H1 (cell line): Measurements from ENCODE around the gene PFKM. TPM values are rescaled to one million over a fixed set of nuclear protein-coding genes. Genes with fewer than 3 reads are reported as not detected.
A peak's percentile ranks its signal among the peaks of the same experiment; 100 is the strongest.

Experiments used
- BACH1 ChIP-seq: IDR thresholded peaks from 2 replicates; pipeline ENCODE4 v1.6.1; 2012; ENCODE audit warnings: low read length, improper control_type of control experiment
- CBX8 ChIP-seq: fragments of 300-800, 300-1000 bp; sonication (generic); IDR thresholded peaks from 2 replicates; pipeline ENCODE4 v1.7.1; 2016; ENCODE audit warnings: low read depth, low read length, borderline replicate concordance
- CHD2 ChIP-seq: IDR thresholded peaks from 2 replicates; pipeline ENCODE4 v1.6.1; 2012; ENCODE audit warnings: low read length, improper control_type of control experiment
- CREB1 ChIP-seq: IDR thresholded peaks from 2 replicates; pipeline ENCODE4 v1.6.1; 2012; ENCODE audit warnings: inconsistent platforms
- GABPA ChIP-seq: IDR thresholded peaks from 2 replicates; pipeline ENCODE4 v1.6.1; 2011; ENCODE audit warnings: mild to moderate bottlenecking, low read length, moderate library complexity, borderline replicate concordance; ENCODE audit not compliant: insufficient read depth
- HDAC2 ChIP-seq, 2 experiments: fragments of 300-600 bp in 1 of 2; sonication (generic) in 1 of 2; IDR thresholded peaks; 2 replicates each; pipeline ENCODE4 v1.6.1; 2011 to 2012; ENCODE audit warnings: low read depth in 2 of 2, low read length in 2 of 2, mild to moderate bottlenecking in 2 of 2, moderate library complexity in 2 of 2, borderline replicate concordance in 1 of 2, inconsistent platforms in 1 of 2
- KDM5A ChIP-seq: fragments of 200-600 bp; IDR thresholded peaks from 2 replicates; pipeline ENCODE4 v1.7.1; 2012; ENCODE audit warnings: mild to moderate bottlenecking, low read length, inconsistent platforms, mixed read lengths
- POU5F1 ChIP-seq: IDR thresholded peaks from 2 replicates; pipeline ENCODE4 v1.6.1; 2011; ENCODE audit warnings: low read depth, mild to moderate bottlenecking, low read length, moderate library complexity
- RAD21 ChIP-seq, 2 experiments: IDR thresholded peaks in 1 of 2; conservative IDR thresholded peaks in 1 of 2; 2 replicates each; pipeline ENCODE4 v1.6.1; 2011; ENCODE audit warnings: low read depth in 2 of 2, low read length in 2 of 2, improper control_type of control experiment in 1 of 2, inconsistent platforms in 1 of 2, mild to moderate bottlenecking in 1 of 2, moderate library complexity in 1 of 2
- SIRT6 ChIP-seq: IDR thresholded peaks from one replicate; pipeline ENCODE4 v1.7.1; 2012; ENCODE audit warnings: low read length, inconsistent platforms
- SP1 ChIP-seq: IDR thresholded peaks from 2 replicates; pipeline ENCODE4 v1.6.1; 2011; ENCODE audit warnings: low read depth, low read length
- SP2 ChIP-seq: IDR thresholded peaks from 2 replicates; pipeline ENCODE4 v1.6.1; 2012; ENCODE audit warnings: mild to moderate bottlenecking, low read length, inconsistent platforms
- SP4 ChIP-seq: IDR thresholded peaks from 2 replicates; pipeline ENCODE4 v1.6.1; 2012; ENCODE audit warnings: low read length, inconsistent platforms
- SRF ChIP-seq: IDR thresholded peaks from 2 replicates; pipeline ENCODE4 v1.6.1; 2011; ENCODE audit warnings: mild to moderate bottlenecking, low read depth, low read length, moderate library complexity
- SUZ12 ChIP-seq: fragments of 200-600 bp; sonication (generic); IDR thresholded peaks from 2 replicates; pipeline ENCODE4 v1.6.1; 2012; ENCODE audit warnings: mild to moderate bottlenecking, inconsistent platforms, low read length, moderate library complexity, mixed read lengths
- TAF7 ChIP-seq: optimal IDR thresholded peaks from 2 replicates; pipeline ENCODE3; 2011; ENCODE audit warnings: low read depth, mild to moderate bottlenecking, inconsistent platforms, low read length, moderate library complexity, borderline replicate concordance
- YY1 ChIP-seq: IDR thresholded peaks from 2 replicates; pipeline ENCODE4 v1.6.1; 2011; ENCODE audit warnings: low read depth, mild to moderate bottlenecking, low read length
- polyA plus RNA-seq, 7 experiments: library from polyadenylated mRNA; depleted of rRNA in 3 of 7; stranded (reverse) in 5 of 7; unstranded in 2 of 7; fragments of >200 nt in 5 of 7; fragments of 200-250 nt in 2 of 7; gene quantifications; 1 replicate in 5 of 7; 2 replicates in 1 of 7; 4 replicates in 1 of 7; pipeline versions ENCODE4 v1.2.1 to v1.2.3, GENCODE V29; 2011 to 2013; ENCODE audit warnings: missing spikeins in 2 of 7, mixed read lengths in 2 of 7
- total RNA-seq: library from RNA; stranded (reverse); fragmentation: NEBNext Ultra II Directional; extraction: Animal tissue kit (Norgen Biotek cat#: 25700); gene quantifications from 2 replicates; pipeline ENCODE4 v1.2.1, GENCODE V29; 2021
- TF ChIP-seq, protein P1 (sequence below): IDR thresholded peaks from 2 replicates; pipeline ENCODE4 v1.6.1; 2012; ENCODE audit warnings: low read length, inconsistent platforms
- TF ChIP-seq, protein P2 (sequence below): IDR thresholded peaks from 2 replicates; pipeline ENCODE4 v1.6.1; 2011; ENCODE audit warnings: low read depth, mild to moderate bottlenecking, low read length; ENCODE audit not compliant: insufficient read depth
- TF ChIP-seq, protein P3 (sequence below), 3 experiments: IDR thresholded peaks; 1 replicate in 2 of 3; 2 replicates in 1 of 3; pipeline versions ENCODE4 v1.5.1 to v1.6.1; 2011; ENCODE audit warnings: low read length in 3 of 3, mild to moderate bottlenecking in 3 of 3, inconsistent platforms in 2 of 3, low read depth in 1 of 3, moderate library complexity in 1 of 3; ENCODE audit not compliant: insufficient read depth in 1 of 3; ENCODE audit errors: control extremely low read depth in 1 of 3

The PFKM gene
- total and polyA plus RNA-seq, 2 of the 8 experiments (the other 6 are each of a cell fraction or from before 2014, with no cell fraction given), result 62.6 to 106 TPM

DNA sequence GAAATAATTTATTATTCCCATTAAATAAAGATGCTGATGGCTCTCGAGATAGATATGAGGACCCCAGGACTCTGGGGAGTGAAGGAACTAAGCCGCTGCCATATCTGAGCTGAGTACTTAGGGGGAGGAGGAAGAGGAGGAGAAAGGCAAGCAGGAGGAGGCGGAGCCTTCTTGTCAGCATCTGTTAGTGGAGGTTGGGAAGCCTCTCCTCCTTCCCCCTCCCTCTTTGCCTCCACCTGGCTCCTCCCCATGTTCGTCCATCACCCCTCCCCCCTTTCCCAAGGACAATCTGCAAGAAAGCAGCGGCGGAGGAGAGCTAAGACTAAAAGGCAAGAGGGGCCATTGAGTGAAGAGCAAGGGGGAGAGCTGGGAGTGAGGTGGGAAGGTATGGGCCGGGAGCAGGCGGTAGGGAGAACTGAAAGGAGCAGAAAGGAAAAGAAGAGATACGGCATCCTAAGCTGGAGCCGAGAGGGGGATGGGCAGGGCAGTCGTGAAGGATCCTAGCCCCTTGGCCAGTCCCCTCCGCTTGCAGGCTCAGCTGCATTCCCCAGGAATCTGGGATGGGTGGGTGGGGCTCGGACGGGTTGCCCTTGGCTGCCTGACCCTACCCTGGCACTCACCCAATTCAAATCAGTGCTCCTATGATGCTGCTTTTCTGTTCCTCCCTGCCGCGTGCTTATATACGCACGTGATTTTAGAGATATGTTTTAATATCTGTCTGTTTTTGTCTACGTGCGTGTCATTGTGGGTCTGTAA, at the start of gene PFKM (continued):
- TF ChIP-seq, protein P1, sequence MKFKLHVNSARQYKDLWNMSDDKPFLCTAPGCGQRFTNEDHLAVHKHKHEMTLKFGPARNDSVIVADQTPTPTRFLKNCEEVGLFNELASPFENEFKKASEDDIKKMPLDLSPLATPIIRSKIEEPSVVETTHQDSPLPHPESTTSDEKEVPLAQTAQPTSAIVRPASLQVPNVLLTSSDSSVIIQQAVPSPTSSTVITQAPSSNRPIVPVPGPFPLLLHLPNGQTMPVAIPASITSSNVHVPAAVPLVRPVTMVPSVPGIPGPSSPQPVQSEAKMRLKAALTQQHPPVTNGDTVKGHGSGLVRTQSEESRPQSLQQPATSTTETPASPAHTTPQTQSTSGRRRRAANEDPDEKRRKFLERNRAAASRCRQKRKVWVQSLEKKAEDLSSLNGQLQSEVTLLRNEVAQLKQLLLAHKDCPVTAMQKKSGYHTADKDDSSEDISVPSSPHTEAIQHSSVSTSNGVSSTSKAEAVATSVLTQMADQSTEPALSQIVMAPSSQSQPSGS, result no peak
- TF ChIP-seq SP2, result no peak
- TF ChIP-seq, protein P2, sequence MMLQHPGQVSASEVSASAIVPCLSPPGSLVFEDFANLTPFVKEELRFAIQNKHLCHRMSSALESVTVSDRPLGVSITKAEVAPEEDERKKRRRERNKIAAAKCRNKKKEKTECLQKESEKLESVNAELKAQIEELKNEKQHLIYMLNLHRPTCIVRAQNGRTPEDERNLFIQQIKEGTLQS, result no peak
- peak; percentile 60 for TF ChIP-seq SP1
- TF ChIP-seq, protein P3, sequence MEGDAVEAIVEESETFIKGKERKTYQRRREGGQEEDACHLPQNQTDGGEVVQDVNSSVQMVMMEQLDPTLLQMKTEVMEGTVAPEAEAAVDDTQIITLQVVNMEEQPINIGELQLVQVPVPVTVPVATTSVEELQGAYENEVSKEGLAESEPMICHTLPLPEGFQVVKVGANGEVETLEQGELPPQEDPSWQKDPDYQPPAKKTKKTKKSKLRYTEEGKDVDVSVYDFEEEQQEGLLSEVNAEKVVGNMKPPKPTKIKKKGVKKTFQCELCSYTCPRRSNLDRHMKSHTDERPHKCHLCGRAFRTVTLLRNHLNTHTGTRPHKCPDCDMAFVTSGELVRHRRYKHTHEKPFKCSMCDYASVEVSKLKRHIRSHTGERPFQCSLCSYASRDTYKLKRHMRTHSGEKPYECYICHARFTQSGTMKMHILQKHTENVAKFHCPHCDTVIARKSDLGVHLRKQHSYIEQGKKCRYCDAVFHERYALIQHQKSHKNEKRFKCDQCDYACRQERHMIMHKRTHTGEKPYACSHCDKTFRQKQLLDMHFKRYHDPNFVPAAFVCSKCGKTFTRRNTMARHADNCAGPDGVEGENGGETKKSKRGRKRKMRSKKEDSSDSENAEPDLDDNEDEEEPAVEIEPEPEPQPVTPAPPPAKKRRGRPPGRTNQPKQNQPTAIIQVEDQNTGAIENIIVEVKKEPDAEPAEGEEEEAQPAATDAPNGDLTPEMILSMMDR (IDR thresholded peaks at IDR 0.05; ENCODE audit: control extremely low read depth in 1 of 3, insufficient read depth in 1 of 3, low read depth in 1 of 3, low read length in 3 of 3), result no peak
- TF ChIP-seq SIRT6, result no peak
- TF ChIP-seq CHD2, result 0 out of 2 replicates have a peak, but pooled peaks have one; percentile 7
- no peak for TF ChIP-seq TAF7
- no peak for TF ChIP-seq GABPA
- TF ChIP-seq SRF, result no peak
- TF ChIP-seq YY1, result 0 out of 2 replicates have a peak, but pooled peaks have one; percentile 6
- no peak for TF ChIP-seq HDAC2 (IDR thresholded peaks at IDR 0.05; ENCODE audit: borderline replicate concordance in 1 of 2, low read depth in 2 of 2, low read length in 2 of 2)
- no peak for TF ChIP-seq RAD21 (IDR thresholded peaks at IDR 0.05 in 1 of 2, conservative IDR thresholded peaks at IDR 0.05 in 1 of 2; ENCODE audit: low read depth in 2 of 2, low read length in 2 of 2)
- TF ChIP-seq KDM5A, result no peak
- no peak for TF ChIP-seq CBX8
- no peak for TF ChIP-seq POU5F1
- TF ChIP-seq CREB1, result no peak
- TF ChIP-seq SP4, result no peak
- TF ChIP-seq SUZ12, result no peak
- TF ChIP-seq BACH1, result no peak
- TF ChIP-seq, all 59 proteins: peak for 13
